Superior temporal gyrus (tissue), 1 donor: ENCODE measurements around the gene AGBL4.
A peak's percentile ranks its signal among the peaks of the same experiment; 100 is the strongest.

Experiments used
- DNase-seq: peaks from one replicate; pipeline ENCODE4 v3.0.0-alpha.2; 2016; ENCODE audit errors: extremely low spot score

Gene AGBL4

DNA sequence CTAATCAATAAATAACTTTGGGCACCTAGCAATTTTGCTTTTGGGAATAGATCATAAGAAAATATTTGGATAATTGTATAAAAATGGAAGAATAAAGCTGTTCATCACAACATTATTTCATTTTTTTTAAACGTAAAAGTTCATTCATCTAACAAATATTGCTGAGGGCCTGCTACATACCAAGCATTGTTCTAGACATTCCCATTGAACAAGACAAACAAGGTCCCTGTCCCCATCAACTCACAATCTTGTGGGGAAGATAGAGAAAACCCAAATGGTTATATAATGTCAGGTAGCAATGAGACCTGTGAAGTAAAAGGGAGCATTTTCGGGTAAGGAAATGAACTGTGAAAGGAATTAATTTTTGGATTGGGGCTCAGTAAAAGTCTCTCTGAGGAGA lies 1193.0 kb downstream of the AGBL4 start:
- no peak for DNase-seq

DNA sequence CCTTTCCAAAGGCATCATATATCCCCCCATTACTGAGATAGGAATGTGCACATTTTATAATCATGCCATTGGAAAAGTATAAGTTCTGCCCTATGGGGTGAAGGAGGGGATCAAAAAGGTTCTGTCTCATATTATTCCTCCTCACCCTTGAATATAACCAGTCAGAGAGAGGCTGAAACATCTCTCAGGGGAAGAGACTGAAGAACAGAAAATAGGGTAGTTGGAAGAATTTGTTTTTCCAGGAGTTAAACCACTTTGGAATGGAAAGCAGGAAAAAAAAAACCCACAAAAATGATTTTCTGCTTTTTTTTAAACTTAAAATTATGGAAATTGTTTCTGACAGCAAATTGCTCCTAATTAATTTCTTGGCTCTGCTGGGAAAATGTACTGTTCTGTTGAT lies 1194.3 kb downstream of the AGBL4 start:
- DNase-seq, result no peak

DNA sequence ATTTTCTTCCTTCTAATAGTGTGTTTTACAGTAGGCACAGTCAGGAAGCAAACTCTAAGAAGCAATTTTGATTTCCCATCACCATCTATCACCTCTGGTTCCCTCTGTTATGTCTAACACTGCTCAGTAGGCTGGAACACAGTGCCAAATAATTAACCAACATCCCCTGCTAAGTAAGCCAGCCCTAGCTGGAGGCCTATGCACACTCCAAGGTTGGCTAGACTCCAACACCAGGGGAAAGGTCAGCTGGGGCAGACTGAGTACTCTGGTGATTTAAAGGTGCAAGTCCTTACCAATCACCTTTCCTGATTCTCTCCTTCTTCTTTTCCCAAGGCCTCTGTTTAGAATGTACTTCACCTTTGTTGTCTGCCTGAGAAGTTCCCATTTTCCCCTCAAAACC lies 1200.6 kb downstream of the AGBL4 start:
- no peak for DNase-seq

DNA sequence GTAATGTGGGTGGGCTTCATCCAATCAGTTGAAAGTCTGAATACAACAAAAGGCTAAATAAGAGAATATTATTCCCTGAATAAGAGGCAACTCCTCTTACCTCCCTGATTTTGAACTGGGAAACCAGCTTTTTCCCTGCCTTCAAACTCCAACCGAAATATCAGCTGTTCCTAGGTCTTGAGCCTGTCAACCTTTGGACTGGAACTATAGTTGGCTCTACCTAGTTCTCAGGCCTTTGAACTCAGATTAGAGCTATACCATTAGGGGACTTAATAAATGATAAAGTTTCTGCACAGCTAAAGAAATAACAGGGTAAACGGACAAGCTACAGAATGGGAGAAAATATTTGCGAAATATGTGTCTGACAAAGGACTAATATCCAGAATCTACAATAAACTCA lies 1203.3 kb downstream of the AGBL4 start:
- DNase-seq, result no peak

DNA sequence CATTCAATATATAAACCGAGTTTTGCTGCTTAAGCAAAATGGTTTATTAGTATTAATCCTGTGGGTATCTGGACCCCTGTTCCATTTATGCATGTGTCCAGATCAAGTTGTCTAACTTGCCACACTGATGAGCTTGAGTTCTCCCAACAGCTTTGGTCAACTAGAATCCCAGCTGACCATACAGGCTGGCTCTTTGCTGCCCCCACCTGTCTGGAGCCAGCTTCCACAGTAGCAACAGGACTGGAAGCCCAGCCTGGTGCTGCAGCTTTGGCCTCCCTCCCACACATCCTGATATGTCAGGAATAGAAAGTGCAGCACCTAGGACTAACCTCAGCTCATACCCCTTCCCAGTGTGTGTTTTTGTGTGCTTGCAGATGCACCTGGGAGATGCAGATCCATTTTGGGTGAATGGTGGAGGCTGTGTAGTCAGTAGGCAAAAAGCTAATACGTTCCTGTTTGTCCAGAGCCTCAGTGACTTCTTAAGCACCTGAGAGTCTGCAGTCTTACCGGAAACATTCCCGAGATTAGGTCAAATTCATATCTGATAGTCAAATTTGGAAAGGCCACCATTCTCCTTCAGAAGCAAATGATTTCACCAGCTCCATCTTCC lies 1206.1 kb downstream of the AGBL4 start:
- peak; percentile 73 for DNase-seq

DNA sequence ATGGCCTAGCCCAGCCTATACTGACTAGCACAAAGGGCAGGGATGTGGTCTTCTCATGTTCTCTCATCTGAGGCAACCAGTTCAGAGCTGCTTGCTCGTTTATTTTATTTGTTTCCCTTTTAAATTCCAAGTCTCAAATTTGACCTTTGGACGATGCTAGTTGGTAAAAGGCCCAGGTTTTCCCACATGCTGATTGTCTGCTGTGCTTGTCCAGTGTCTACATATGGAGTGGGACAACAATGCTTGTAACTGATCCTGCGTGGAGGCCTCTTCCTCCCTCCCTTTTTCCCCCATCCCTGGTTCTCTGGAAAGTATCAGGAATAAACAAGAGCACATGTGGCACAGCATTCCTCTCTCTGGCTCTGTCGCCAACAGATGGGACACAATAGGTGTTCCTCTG lies 1213.0 kb downstream of the AGBL4 start:
- DNase-seq, result no peak

DNA sequence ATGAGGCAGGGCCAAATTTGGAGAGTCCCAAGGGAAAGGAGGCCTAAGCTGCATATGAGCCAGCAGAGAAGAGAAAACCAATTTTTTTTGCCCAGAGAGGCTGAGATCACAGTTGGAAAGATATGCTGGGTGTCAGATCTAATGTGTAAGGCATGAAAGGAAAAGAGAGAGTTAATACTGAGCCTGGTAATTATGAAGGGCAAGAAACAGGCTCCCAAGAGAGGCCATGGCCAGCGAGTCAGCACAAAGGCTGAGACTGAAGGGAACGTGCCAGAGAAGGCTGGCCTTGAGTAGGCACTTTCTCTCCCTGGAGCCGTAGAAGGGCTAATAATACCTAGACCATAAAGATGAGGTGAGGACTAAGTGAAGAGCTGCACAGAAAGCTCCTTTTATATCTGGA lies 1215.3 kb downstream of the AGBL4 start:
- no peak for DNase-seq

DNA sequence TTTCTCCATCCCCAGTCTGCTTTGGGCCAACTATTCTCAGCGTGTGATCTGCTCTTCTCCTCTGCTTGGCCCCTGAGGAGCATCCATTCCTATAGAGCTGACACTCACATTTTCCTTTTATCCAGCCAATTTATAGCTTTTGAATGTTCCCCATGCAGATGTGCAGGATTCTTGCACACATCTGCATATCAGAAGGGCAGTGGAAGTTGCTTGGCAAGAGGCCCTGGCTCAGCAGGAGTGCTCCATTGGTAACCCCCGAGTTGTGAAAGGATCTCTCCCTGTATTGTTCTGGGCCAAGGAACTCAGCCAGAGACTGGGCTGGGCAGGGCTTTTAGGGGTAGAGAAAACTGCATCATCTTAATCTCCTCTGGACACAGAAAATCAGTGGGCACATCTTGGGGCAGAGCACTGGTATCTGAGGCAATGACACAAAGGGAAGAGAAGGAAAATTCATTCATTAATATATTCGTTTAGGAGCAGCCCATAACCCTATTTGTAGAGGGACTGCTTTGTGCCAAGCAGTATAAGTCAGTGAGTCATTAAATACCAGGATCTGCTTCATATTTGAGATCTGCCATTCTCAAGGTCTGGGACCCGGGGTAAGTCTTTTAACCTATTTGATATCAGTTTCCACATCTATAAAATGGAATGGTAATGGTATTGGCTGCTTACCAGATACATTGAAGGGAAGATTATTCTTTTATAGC lies 1216.0 kb downstream of the AGBL4 start:
- DNase-seq, result no peak

DNA sequence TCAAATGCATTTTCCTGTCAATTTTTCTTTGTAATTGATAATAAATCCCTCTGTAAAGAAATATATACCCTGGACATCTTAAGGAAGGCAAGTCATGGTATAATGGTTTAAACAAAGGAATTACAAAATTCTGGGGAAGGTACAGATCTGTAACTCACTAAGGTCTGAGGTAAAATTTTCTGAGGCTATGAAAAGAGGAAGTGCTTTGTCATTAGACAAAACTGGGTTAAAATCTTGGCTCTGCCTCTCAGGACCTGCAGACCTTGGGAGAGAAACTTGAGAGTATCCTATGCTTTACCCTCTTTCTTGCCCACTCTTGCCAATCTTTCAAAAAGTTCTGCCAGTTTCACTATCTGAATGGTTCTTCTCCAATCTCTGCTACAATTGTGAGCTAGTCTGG lies 1220.3 kb downstream of the AGBL4 start:
- no peak for DNase-seq

- DNase-seq, result no peak
Observed at GRCh38 chr1:48794816-48795215, 1228.9 kb downstream of the AGBL4 start.

- DNase-seq, result no peak
Observed at GRCh38 chr1:48793863-48794262, 1229.9 kb downstream of the AGBL4 start.

DNA sequence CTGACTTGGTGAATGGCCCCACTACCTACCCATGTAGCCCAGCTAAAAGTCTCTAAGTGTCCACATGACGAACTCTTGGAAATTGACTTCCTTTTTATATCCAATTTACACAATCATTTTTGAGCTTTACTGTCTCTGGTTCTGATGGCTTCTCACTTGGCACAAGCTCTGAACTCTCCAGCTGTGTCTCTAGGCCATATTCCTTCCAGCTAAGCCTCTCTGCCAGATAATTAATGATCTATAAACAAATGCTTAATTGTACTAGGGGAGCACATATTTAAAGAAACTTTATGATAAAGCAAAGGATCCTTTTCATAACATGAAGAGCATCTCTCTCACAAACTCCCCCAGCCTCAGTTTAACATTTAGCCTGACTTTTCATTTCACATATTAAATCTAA lies 1230.8 kb downstream of the AGBL4 start:
- no peak for DNase-seq

DNA sequence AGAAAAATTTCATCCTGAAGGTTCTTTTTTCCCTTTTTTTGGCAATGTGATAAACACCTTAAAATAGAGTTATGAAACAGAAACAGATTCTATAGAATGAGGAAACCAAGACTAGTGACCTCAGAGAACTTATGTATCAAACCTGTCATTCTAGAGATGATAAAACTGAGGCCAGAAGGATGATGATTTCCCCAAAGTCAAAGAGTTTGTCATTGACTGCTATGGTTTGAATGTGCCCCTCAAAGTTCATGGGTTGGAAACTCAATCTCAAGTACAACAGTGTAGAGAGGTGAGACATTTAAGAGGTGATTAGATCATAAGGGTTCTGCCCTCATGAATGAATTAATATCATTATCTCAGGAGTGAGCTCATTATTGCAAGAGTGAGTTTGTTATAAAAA lies 1233.4 kb downstream of the AGBL4 start:
- DNase-seq, result no peak

GRCh38 chr1:48789903-48790302 lies 1233.9 kb downstream of the AGBL4 start:
- DNase-seq, result no peak

DNA sequence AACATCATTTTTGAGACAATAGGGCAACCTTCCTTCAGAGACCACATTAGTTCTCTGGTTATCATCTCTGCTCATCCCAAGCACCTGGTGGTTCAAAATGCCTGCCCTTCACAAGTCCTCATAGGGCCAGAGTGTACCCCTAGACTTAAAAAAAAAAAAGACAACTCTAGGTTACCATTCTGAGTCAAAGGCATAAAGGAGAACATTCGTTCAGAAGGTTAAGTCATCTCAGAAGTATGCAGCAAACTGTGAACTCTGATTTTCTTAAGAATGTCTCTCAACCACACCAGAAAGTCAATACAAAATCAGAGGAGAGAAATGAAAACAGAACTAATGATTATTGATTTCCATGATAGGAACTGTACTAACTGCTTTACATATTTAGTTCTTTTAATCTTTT lies 1237.9 kb downstream of the AGBL4 start:
- DNase-seq, result no peak

DNA sequence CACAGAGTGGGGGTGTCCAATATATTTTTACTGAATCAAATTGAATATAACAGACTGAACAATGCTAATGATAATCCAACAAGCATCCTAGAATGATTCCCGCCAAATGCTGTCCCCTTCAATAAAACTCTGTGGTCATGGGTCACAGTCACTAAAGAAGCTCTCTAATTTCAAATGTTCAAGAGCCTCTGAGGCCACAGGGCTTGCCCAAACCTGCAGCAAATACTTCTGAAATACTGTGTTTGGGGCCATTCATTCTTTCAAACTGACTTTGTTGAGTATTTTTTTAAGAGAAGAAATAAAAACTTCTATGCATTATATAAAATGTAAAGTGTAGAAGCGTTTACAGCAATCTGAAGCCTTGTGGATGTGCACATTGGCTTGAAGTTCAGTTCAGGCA lies 1239.5 kb downstream of the AGBL4 start:
- no peak for DNase-seq

GRCh38 chr1:48777219-48777895 lies 1246.4 kb downstream of the AGBL4 start:
- DNase-seq, result no peak

DNA sequence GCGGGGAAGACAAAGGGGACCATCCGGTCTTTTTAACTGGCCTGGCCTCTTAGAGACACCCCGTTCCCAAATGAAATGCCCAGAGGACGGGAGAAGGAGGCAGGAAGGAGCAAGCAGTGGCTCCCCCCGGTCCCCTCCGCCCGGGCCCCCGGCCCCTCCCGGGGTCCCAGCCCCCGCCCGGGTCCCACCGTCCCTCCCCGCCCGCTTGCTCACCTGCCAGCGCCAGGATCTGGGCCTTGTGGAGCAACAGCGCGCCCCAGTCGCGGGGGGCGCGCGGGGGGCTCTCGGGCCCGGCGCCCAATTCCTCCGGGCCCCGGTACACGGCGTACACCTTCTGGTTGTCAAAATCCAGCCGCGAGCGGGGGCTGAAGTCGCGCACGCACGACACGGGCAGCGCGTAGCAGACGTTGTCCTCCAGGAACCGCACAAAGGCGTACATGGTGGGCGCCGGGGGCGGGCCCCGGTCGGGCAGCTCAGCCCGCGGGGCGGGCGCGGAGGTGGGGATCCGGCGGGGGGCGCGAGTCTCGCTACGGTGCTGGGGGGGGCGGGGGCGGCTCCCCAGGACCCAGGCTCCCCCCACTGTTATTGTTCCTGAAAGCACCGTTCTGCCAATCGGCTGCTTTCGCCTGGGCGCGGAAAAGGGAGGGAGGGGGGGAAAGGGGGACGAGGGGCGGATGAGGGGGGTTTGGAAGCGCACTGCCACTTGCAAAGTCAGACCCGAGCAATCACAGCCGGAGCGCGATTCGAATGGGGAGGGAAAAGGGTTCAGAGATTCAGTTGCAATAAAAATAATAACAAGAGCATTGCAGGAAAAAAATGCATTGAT lies 1247.1 kb downstream of the AGBL4 start, which contains the start of gene BEND5:
BEND5 (minus strand) TSS at position 499 of the 826 bp plus-strand sequence; CDS start at position 439, 60 bp downstream.
- DNase-seq, result no peak

GRCh38 chr1:48775831-48776392 lies 1247.8 kb downstream of the AGBL4 start:
- no peak for DNase-seq

- no peak for DNase-seq
Observed at GRCh38 chr1:48773133-48773532, 1250.6 kb downstream of the AGBL4 start.

GRCh38 chr1:48772211-48772610 lies 1251.5 kb downstream of the AGBL4 start:
- DNase-seq, result no peak

DNA sequence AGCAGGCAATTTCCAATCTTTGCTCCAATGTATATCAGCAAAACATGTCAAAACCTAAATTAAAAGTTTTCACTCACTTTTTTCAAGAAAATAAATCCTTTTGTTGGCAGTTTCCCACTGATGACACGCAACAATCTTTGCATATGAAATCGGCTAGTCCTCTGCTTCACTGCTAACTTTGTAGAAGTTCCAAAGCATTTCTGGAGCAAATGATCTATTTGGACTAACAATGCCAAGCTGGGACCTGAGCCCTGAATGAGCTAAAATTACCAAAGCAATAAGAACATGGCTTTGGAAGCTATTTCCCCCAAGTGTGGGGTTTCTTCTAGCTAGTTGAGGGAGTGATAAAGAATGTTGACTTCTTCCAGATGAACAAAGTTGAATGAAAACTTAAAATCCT lies 1252.2 kb downstream of the AGBL4 start:
- no peak for DNase-seq
